ENCODE results near the gene IGSF9B.
A peak's percentile ranks its signal among the peaks of the same experiment; 100 is the strongest.

IGSF9B gene

GRCh38 chr11:133934599-133935550 is 21.9 kb downstream of the IGSF9B start:
- DNase-seq, result no peak

GRCh38 chr11:133934096-133934495 is 22.7 kb downstream of the IGSF9B start:
- no peak for DNase-seq

GRCh38 chr11:133931449-133932060 is 25.2 kb downstream of the IGSF9B start:
- DNase-seq, result no peak

GRCh38 chr11:133930767-133931448 is 25.9 kb downstream of the IGSF9B start:
- no peak for DNase-seq

GRCh38 chr11:133930053-133930766 is 26.6 kb downstream of the IGSF9B start:
- no peak for DNase-seq

GRCh38 chr11:133929401-133930052 is 27.2 kb downstream of the IGSF9B start:
- no peak for DNase-seq

- peak; percentile 22 for DNase-seq
These were observed 28.1 kb downstream of the IGSF9B start for GRCh38 chr11:133928628-133929059.

GRCh38 chr11:133927690-133928627 is 28.8 kb downstream of the IGSF9B start:
- DNase-seq, result peak; percentile 56

- no peak for DNase-seq
These were observed 30.1 kb downstream of the IGSF9B start for GRCh38 chr11:133926466-133927246.

- DNase-seq, result no peak
These were observed 31.0 kb downstream of the IGSF9B start for GRCh38 chr11:133925756-133926155.

- no peak for DNase-seq
These were observed 32.1 kb downstream of the IGSF9B start for GRCh38 chr11:133924661-133925060.

GRCh38 chr11:133922078-133922870 is 34.5 kb downstream of the IGSF9B start:
- DNase-seq, result no peak

GRCh38 chr11:133921513-133921912 is 35.3 kb downstream of the IGSF9B start:
- DNase-seq, result no peak

GRCh38 chr11:133921026-133921425 is 35.7 kb downstream of the IGSF9B start:
- DNase-seq, result no peak

GRCh38 chr11:133920109-133920990 is 36.4 kb downstream of the IGSF9B start:
- DNase-seq, result no peak

GRCh38 chr11:133919330-133920108 is 37.2 kb downstream of the IGSF9B start:
- no peak for DNase-seq

- DNase-seq, result no peak
These were observed 38.0 kb downstream of the IGSF9B start for GRCh38 chr11:133918608-133919260.
